Left lung (tissue), 10 donors: ENCODE measurements around the gene FANK1. TPM values are rescaled to one million over a fixed set of nuclear protein-coding genes. Genes with fewer than 3 reads are reported as not detected.

Experiments used
- ATAC-seq: fragments of 200-7000 bp; cut with Tn5 transposase; one replicate; pipeline ENCODE4 v1.9.1; 2020; ENCODE audit warnings: moderate library complexity
- DNase-seq, 4 donors: peaks; one replicate each; pipeline ENCODE4 v3.0.0-alpha.2; 2013 to 2020
- H3K27ac ChIP-seq, 2 donors: fragments of 200-600 bp; sonication (generic) in 1 of 2; one replicate each; pipeline versions ENCODE4 v1.5.0 to v1.8.0; 2020 to 2021
- H3K27me3 ChIP-seq, 2 donors: fragments of 200-600 bp; sonication (generic) in 1 of 2; one replicate each; pipeline versions ENCODE4 v1.5.0 to v1.8.0; 2020 to 2021
- H3K36me3 ChIP-seq, 2 donors: fragments of 200-600 bp; sonication (generic) in 1 of 2; one replicate each; pipeline versions ENCODE4 v1.5.0 to v1.8.0; 2020 to 2021
- H3K4me1 ChIP-seq, 2 donors: fragments of 200-600 bp; one replicate each; pipeline ENCODE4 v1.8.0; 2021
- H3K4me3 ChIP-seq, 2 donors: fragments of 200-600 bp; sonication (generic) in 1 of 2; one replicate each; pipeline versions ENCODE4 v1.5.0 to v1.8.0; 2020 to 2021; ENCODE audit warnings: mild to moderate bottlenecking in 1 of 2
- H3K9me3 ChIP-seq, 2 donors: fragments of 200-600 bp; sonication (generic) in 1 of 2; one replicate each; pipeline versions ENCODE4 v1.5.0 to v1.8.0; 2020 to 2021
- CTCF ChIP-seq, 2 donors: fragments of 200-600 bp; sonication (generic) in 1 of 2; IDR thresholded peaks; one replicate each; pipeline versions ENCODE4 v1.5.0 to v1.8.0; 2021; ENCODE audit warnings: antibody characterized with exemption in 2 of 2
- intact Hi-C, 2 donors: fragments of 100-400 bp; cut with DNase I; formaldehyde crosslinking; loops; one replicate each; pipeline versions ENCODE4 v1.11.2 to v1.14.2; 2022
- polyA plus RNA-seq, 6 donors: library from polyadenylated mRNA; unstranded; fragments of 120-200 nt; gene quantifications; one replicate each; pipeline ENCODE4 v1.2.1, GENCODE V29; 2013; ENCODE audit not compliant: insufficient read length in 6 of 6
- total RNA-seq, 2 donors: library from RNA; stranded (reverse); fragmentation: NEBNext Ultra II Directional; extraction: Animal tissue kit (Norgen Biotek cat#: 25700); gene quantifications; one replicate each; pipeline ENCODE4 v1.2.1, GENCODE V29; 2021
- donor health status: DM: no; HTN: yes; CAD: no.
- donor health status: DM: no; HTN: no; CAD: no.

The FANK1 gene
- total and polyA plus RNA-seq, 8 donors = 4.3 to 12.1 (median 8.4) TPM

- DNase-seq (no peak), ATAC-seq (no peak)
- intact Hi-C loops = no loop called here
- no peak overlapping the region for H3K27ac ChIP-seq
- H3K9me3 ChIP-seq = no peaks in the 10 kb centered on the region
- H3K36me3 ChIP-seq = no peaks in the 10 kb centered on the region
- no peaks in the 10 kb centered on the region for H3K27me3 ChIP-seq
- no peak overlapping the region for H3K4me3 ChIP-seq
- no peaks in the 10 kb centered on the region for H3K4me1 ChIP-seq
- no peak for TF ChIP-seq CTCF (IDR thresholded peaks at IDR 0.05)
These were observed 115.6 kb downstream of the FANK1 start for GRCh38 chr10:126011995-126012394.

DNA sequence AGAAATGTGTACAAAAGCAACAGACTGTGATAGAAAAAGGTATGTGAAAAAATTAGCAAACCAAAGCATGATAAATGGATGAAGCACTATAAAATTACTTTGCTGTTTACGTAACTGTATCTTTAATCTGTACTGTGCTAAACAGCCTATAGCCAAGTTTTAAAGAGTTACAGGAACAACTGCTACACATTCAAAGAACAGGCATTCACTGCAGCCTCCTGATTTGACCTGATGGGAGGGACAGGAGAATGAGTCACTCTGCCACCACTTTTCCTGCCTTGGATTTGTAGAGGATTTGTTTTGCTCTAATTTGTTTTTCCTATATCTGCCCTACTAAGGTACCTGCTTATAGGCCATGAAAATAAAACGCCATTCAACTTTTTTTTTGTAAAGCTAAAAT is 116.1 kb downstream of the FANK1 start:
- no peaks in the 10 kb centered on the region for H3K36me3 ChIP-seq
- no peak overlapping the region for H3K27ac ChIP-seq
- ATAC-seq (no peak), DNase-seq (no peak)
- no peaks in the 10 kb centered on the region for H3K4me1 ChIP-seq
- no peak for TF ChIP-seq CTCF (IDR thresholded peaks at IDR 0.05)
- intact Hi-C loops = no loop called here
- H3K27me3 ChIP-seq = no peaks in the 10 kb centered on the region
- no peaks in the 10 kb centered on the region for H3K9me3 ChIP-seq
- H3K4me3 ChIP-seq = no peak overlapping the region

- Histone ChIP-seq H3K4me3 (no peak overlapping the region), H3K9me3 (no peaks in the 10 kb centered on the region), H3K27ac (no peak overlapping the region), H3K36me3 (no peaks in the 10 kb centered on the region), H3K4me1 (no peaks in the 10 kb centered on the region), H3K27me3 (no peaks in the 10 kb centered on the region)
- peak; percentile 71 for ATAC-seq
- no peak for TF ChIP-seq CTCF (IDR thresholded peaks at IDR 0.05)
- no peak for DNase-seq
- intact Hi-C loops = no loop called here
These were observed 117.3 kb downstream of the FANK1 start for GRCh38 chr10:126013489-126014281.

- H3K27me3 ChIP-seq = no peaks in the 10 kb centered on the region
- ATAC-seq (no peak), DNase-seq (no peak)
- no peak overlapping the region for H3K4me3 ChIP-seq
- no peak overlapping the region for H3K27ac ChIP-seq
- H3K9me3 ChIP-seq = no peaks in the 10 kb centered on the region
- intact Hi-C loops = no loop called here
- no peaks in the 10 kb centered on the region for H3K36me3 ChIP-seq
- no peaks in the 10 kb centered on the region for H3K4me1 ChIP-seq
- TF ChIP-seq CTCF (IDR thresholded peaks at IDR 0.05) = no peak
These were observed 117.9 kb downstream of the FANK1 start for GRCh38 chr10:126014309-126014708.

DNA sequence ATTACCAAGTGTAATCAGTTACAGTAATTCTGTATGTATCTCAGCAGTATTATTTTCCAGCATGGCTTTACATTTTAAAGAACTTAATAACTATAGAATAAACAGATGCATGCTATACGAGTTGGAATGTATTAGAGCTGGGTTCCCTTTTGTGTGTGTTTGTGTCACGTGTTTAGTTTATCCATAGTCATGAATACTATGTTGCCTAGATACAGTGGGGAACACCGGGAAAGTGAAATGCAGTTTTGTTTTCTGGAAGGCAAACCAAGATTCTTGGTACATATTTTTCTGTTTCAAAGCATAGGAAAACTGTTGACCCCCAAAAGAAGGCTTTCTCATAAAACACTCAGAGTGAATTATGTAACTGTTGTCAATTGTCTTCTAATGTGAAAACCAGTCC is 119.0 kb downstream of the FANK1 start:
- no peaks in the 10 kb centered on the region for H3K4me1 ChIP-seq
- H3K36me3 ChIP-seq = no peaks in the 10 kb centered on the region
- no peak for ATAC-seq
- H3K4me3 ChIP-seq = no peak overlapping the region
- DNase-seq = no peak
- H3K9me3 ChIP-seq = no peaks in the 10 kb centered on the region
- no peaks in the 10 kb centered on the region for H3K27me3 ChIP-seq
- intact Hi-C loops = no loop called here
- TF ChIP-seq CTCF (IDR thresholded peaks at IDR 0.05) = no peak
- H3K27ac ChIP-seq = no peak overlapping the region
